Endothelial cell of umbilical vein (primary cell): Measurements from ENCODE around the gene SH3BGRL2. TPM values are rescaled to one million over a fixed set of nuclear protein-coding genes. Genes with fewer than 3 reads are reported as not detected.
A peak's percentile ranks its signal among the peaks of the same experiment; 100 is the strongest.

ENCODE experiments used
- BruUV-seq: library from RNA; stranded (reverse); fragments of 400-500 nt; replicated peaks from 2 replicates; lab custom pipeline; 2021; lab: Mats Ljungman, UMichigan
- CTCF ChIA-PET: fragments of 300-600, 350-600 bp; sonication (Branson Sonifier 250); formaldehyde crosslinking; loops from one replicate; lab custom pipeline; 2021; ENCODE audit warnings: antibody characterized with exemption, inconsistent platforms; lab: Charles Lee
- POLR2A ChIA-PET: fragments of 300-600, 350-600 bp; sonication (Branson Sonifier 250); formaldehyde crosslinking; loops from one replicate; lab custom pipeline; 2021; ENCODE audit warnings: antibody characterized with exemption, inconsistent platforms; lab: Charles Lee
- DNase-seq: peaks from one replicate; pipeline ENCODE4 v3.0.0-alpha.2; 2011; ENCODE audit warnings: low read depth, low spot score
- FAIRE-seq: peaks from 2 replicates; lab custom pipeline; 2011; peaks lifted over from hg19 to GRCh38; lab: Jason Lieb, UNC
- H2AFZ ChIP-seq: 2 replicates; pipeline ENCODE4 v1.6.0; 2012; ENCODE audit warnings: low read depth, low read length, control low read depth, inconsistent platforms
- H3K27ac ChIP-seq: 2 replicates; pipeline ENCODE4 v1.5.1; 2011; ENCODE audit warnings: low read depth, mild to moderate bottlenecking, control low read depth, low read length, moderate library complexity; ENCODE audit not compliant: insufficient read depth
- H3K27me3 ChIP-seq, 2 experiments: 2 replicates each; pipeline versions ENCODE4 v1.6.0 to v1.6.1; 2011; ENCODE audit warnings: low read length in 2 of 2, mixed read lengths in 1 of 2; ENCODE audit not compliant: control insufficient read depth in 2 of 2, insufficient read depth in 2 of 2
- H3K36me3 ChIP-seq, 2 experiments: 2 replicates in 1 of 2; 3 replicates in 1 of 2; pipeline ENCODE4 v1.5.1; 2011; ENCODE audit warnings: low read length in 2 of 2, mild to moderate bottlenecking in 1 of 2, moderate library complexity in 1 of 2; ENCODE audit not compliant: control insufficient read depth in 2 of 2, insufficient read depth in 2 of 2; ENCODE audit errors: extremely low read depth in 1 of 2
- H3K4me1 ChIP-seq: 3 replicates; pipeline ENCODE4 v1.5.1; 2011; ENCODE audit warnings: mild to moderate bottlenecking, low read length; ENCODE audit not compliant: control insufficient read depth, insufficient read depth; ENCODE audit errors: extremely low read depth
- H3K4me2 ChIP-seq: 2 replicates; pipeline ENCODE4 v1.6.1; 2011; ENCODE audit warnings: low read length, control low read depth, mixed read lengths; ENCODE audit not compliant: insufficient read depth
- H3K4me3 ChIP-seq, 3 experiments: fragments of 200-600 bp in 1 of 3; sonication (generic), shearing (Covaris generic) in 1 of 3; replicated peaks in 1 of 3; 2 replicates each; pipeline ENCODE4 v1.5.1; 2011 to 2016; ENCODE audit warnings: control low read depth in 3 of 3, low read length in 3 of 3, mild to moderate bottlenecking in 2 of 3, inconsistent platforms in 1 of 3, low read depth in 1 of 3, moderate library complexity in 1 of 3; ENCODE audit not compliant: insufficient read depth in 1 of 3
- H3K79me2 ChIP-seq: 2 replicates; pipeline ENCODE4 v1.6.0; 2012; ENCODE audit warnings: low read length, inconsistent platforms; ENCODE audit not compliant: control insufficient read depth, insufficient read depth
- H3K9ac ChIP-seq: replicated peaks from 2 replicates; pipeline ENCODE3; 2011; ENCODE audit warnings: low read length, control low read depth; ENCODE audit not compliant: insufficient read depth; ENCODE audit errors: extremely low read depth
- H3K9me1 ChIP-seq: replicated peaks from 3 replicates; pipeline ENCODE4 v1.6.0; 2011; ENCODE audit warnings: mild to moderate bottlenecking, low read length; ENCODE audit not compliant: control insufficient read depth, insufficient read depth; ENCODE audit errors: extremely low read depth
- H3K9me3 ChIP-seq: replicated peaks from 2 replicates; pipeline ENCODE4 v1.5.1; 2012; ENCODE audit warnings: low read length, inconsistent platforms; ENCODE audit not compliant: control insufficient read depth, insufficient read depth
- H4K20me1 ChIP-seq: replicated peaks from 2 replicates; pipeline ENCODE3; 2011; ENCODE audit warnings: mild to moderate bottlenecking, low read length; ENCODE audit not compliant: control insufficient read depth, insufficient read depth; ENCODE audit errors: extremely low read depth
- EZH2 ChIP-seq: IDR thresholded peaks from 2 replicates; pipeline ENCODE4 v1.6.1; 2012; ENCODE audit warnings: borderline replicate concordance, low read depth, mild to moderate bottlenecking, moderate library complexity, low read length, inconsistent platforms; ENCODE audit not compliant: severe bottlenecking
- FOS ChIP-seq: IDR thresholded peaks from 2 replicates; pipeline ENCODE4 v1.6.1; 2011; ENCODE audit warnings: mild to moderate bottlenecking, low read length, moderate library complexity, borderline replicate concordance; ENCODE audit not compliant: insufficient read depth
- GATA2 ChIP-seq: IDR thresholded peaks from 2 replicates; pipeline ENCODE4 v1.7.0; 2011; ENCODE audit warnings: low read depth, mild to moderate bottlenecking, moderate library complexity, mixed read lengths, low read length; ENCODE audit not compliant: insufficient read length, insufficient read depth
- JUN ChIP-seq: IDR thresholded peaks from 2 replicates; pipeline ENCODE4 v1.6.1; 2011; ENCODE audit warnings: borderline replicate concordance, low read depth; ENCODE audit not compliant: insufficient read length, insufficient read depth
- MYC ChIP-seq: IDR thresholded peaks from one replicate; pipeline ENCODE4 v1.6.1; 2011; ENCODE audit warnings: mild to moderate bottlenecking, low read depth, low read length
- POLR2A ChIP-seq: IDR thresholded peaks from 2 replicates; pipeline ENCODE4 v1.6.1; 2012; ENCODE audit warnings: low read depth, mild to moderate bottlenecking, control low read depth, low read length
- POLR2AphosphoS5 ChIP-seq: IDR thresholded peaks from 2 replicates; pipeline ENCODE4 v1.6.1; 2012; ENCODE audit warnings: low read depth, mild to moderate bottlenecking, control low read depth, low read length, moderate library complexity; ENCODE audit not compliant: insufficient read depth
- dilution Hi-C: fragments of 300-500 bp; cut with MboI; formaldehyde crosslinking; loops from one replicate; pipeline ENCODE4 v1.15.0; 2019; ENCODE audit warnings: low sequenced_read_pairs; ENCODE audit not compliant: extremely low pct_ligation_motif_present
- intact Hi-C: fragments of 100-400 bp; cut with micrococcal nuclease; formaldehyde crosslinking; loops from one replicate; pipeline ENCODE4 v1.10.0; 2022
- polyA plus RNA-seq, 4 experiments: library from polyadenylated mRNA; depleted of rRNA in 3 of 4; stranded (reverse) in 3 of 4; unstranded in 1 of 4; fragments of >200 nt; gene quantifications; 2 replicates each; pipeline versions ENCODE4 v1.2.1 to v1.2.3, GENCODE V29; 2011 to 2012; ENCODE audit warnings: missing spikeins in 1 of 4
- total RNA-seq: library from RNA; stranded (reverse); gene quantifications from 2 replicates; pipeline ENCODE4 v1.2.3, GENCODE V29; 2021
- TF ChIP-seq, protein P1 (sequence below), 2 donors: IDR thresholded peaks; 1 replicate in 1 of 2; 2 replicates in 1 of 2; pipeline ENCODE4 v1.5.1; 2011; ENCODE audit warnings: low read length in 2 of 2, mild to moderate bottlenecking in 2 of 2, moderate library complexity in 2 of 2, control low read depth in 1 of 2, inconsistent platforms in 1 of 2, low read depth in 1 of 2; ENCODE audit not compliant: insufficient read depth in 1 of 2; ENCODE audit errors: extremely low read depth in 1 of 2

The SH3BGRL2 gene
- total and polyA plus RNA-seq, 2 donors (not counting 3 experiments of a cell fraction or from before 2014, with no cell fraction given): 3.2 to 10.7 TPM

DNA sequence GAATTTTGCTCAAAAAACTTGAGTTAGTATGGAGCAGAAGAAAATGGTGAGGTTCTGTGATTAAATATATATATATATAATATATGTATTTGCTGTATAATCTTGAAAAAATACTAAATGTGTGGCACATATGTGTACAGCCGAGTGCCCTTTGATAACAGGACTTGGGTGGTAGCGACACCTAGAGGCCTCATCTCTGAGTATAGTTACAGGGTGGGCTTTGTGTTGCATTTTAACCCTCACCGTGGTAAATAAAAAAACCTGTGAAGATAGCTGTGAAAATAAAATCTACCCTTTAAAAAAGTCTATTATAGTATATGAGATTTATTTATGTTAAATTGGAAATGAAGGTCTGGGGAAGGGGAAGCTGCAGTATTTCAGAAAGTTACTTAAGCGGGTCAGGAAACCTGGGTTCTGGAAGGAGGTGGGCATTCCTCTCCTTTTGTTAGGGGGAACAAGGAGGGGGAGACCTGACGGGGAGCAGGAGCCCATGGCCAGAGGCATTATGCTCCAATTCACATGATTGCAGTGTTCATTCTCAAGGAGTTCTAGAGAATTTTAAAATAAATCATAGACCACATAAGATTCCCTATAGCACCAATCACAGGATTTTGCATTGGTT lies 82.7 kb downstream of the SH3BGRL2 start:
- H3K9ac ChIP-seq: no peak overlapping the region
- no peaks in the 10 kb centered on the region for H3K36me3 ChIP-seq
- ChIA-PET CTCF (interaction anchor here (0.6 to 3.3 kb wide), 13 partner anchors 9 to 711 kb away, joined by 3 to 24 read pairs (median 3); no protein-coding TSS in a partner anchor), POLR2A (no interaction called here)
- H3K27ac ChIP-seq: no peak overlapping the region
- no peaks in the 10 kb centered on the region for H3K9me1 ChIP-seq
- no peak overlapping the region for H2AFZ ChIP-seq
- no peaks in the 10 kb centered on the region for H4K20me1 ChIP-seq
- peak; percentile 64 for DNase-seq
- no peak for TF ChIP-seq GATA2
- TF ChIP-seq, protein P1, sequence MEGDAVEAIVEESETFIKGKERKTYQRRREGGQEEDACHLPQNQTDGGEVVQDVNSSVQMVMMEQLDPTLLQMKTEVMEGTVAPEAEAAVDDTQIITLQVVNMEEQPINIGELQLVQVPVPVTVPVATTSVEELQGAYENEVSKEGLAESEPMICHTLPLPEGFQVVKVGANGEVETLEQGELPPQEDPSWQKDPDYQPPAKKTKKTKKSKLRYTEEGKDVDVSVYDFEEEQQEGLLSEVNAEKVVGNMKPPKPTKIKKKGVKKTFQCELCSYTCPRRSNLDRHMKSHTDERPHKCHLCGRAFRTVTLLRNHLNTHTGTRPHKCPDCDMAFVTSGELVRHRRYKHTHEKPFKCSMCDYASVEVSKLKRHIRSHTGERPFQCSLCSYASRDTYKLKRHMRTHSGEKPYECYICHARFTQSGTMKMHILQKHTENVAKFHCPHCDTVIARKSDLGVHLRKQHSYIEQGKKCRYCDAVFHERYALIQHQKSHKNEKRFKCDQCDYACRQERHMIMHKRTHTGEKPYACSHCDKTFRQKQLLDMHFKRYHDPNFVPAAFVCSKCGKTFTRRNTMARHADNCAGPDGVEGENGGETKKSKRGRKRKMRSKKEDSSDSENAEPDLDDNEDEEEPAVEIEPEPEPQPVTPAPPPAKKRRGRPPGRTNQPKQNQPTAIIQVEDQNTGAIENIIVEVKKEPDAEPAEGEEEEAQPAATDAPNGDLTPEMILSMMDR (IDR thresholded peaks at IDR 0.05; ENCODE audit: extremely low read depth in 1 of 2, insufficient read depth in 1 of 2, low read depth in 1 of 2, low read length in 2 of 2): peak; percentile 51 to 62
- H3K9me3 ChIP-seq: no peaks in the 10 kb centered on the region
- no TSS peak for BruUV-seq
- no peaks in the 10 kb centered on the region for H3K79me2 ChIP-seq
- no peaks in the 10 kb centered on the region for H3K27me3 ChIP-seq
- no peaks in the 10 kb centered on the region for H3K4me1 ChIP-seq
- dilution Hi-C loops (no loop called here), intact Hi-C loops (loop anchor here (1.0 to 5.0 kb wide), 6 partner anchors 79 to 636 kb away; partner anchors contain the start of genes HMGN3 and PHIP)
- FAIRE-seq: peak; percentile 81
- no peak overlapping the region for H3K4me3 ChIP-seq
- H3K4me2 ChIP-seq: no peak overlapping the region

DNA sequence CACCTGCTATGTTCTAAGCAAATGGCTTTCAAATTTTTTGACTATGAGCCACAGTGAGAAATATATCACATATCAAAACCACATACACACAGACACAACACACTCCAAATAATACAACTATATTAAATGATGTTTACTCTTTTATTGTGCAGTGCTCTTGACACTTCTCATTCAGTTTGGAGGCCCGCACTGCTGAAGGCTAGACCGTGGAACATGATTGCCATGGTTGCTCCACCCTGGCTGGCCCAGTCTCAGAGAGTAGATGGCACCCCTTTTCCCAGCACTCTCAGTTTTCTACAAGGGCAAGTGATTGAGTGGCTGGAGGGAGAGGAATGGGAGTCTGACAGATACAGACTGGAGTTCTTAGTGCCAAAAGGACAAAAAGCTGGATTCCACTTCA lies 86.9 kb downstream of the SH3BGRL2 start:
- Histone ChIP-seq H3K36me3 (no peaks in the 10 kb centered on the region), H4K20me1 (no peaks in the 10 kb centered on the region), H3K27me3 (no peaks in the 10 kb centered on the region), H3K9me1 (no peaks in the 10 kb centered on the region), H3K27ac (no peak overlapping the region), H3K4me2 (no peak overlapping the region), H3K9ac (no peak overlapping the region), H3K4me1 (no peaks in the 10 kb centered on the region), H3K9me3 (no peaks in the 10 kb centered on the region), H3K79me2 (no peaks in the 10 kb centered on the region), H3K4me3 (no peak overlapping the region), H2AFZ (no peak overlapping the region)
- dilution Hi-C loops (no loop called here), intact Hi-C loops (no loop called here)
- ChIA-PET CTCF (interaction anchor here (1.0 to 1.5 kb wide), 3 partner anchors 19 to 150 kb away, joined by 4 to 5 read pairs (median 5); no protein-coding TSS in a partner anchor), POLR2A (no interaction called here)
- TF ChIP-seq POLR2A: no peak
- TF ChIP-seq GATA2: no peak
- no peak for TF ChIP-seq MYC
- no peak for TF ChIP-seq POLR2AphosphoS5
- TF ChIP-seq EZH2: no peak
- TF ChIP-seq FOS: no peak
- TF ChIP-seq JUN: no peak
- FAIRE-seq (no peak), DNase-seq (no peak)
- no TSS peak for BruUV-seq
